GM21576 (cell line): ENCODE results near the gene AGBL4.

Experiments used
- ATAC-seq: cut with Tn5 transposase; IDR thresholded peaks from one replicate; pipeline ENCODE4 v1.9.1; 2021; ENCODE audit warnings: mild to moderate bottlenecking, moderate library complexity; ENCODE audit not compliant: unreplicated experiment

AGBL4 gene

GRCh38 chr1:49199564-49199963 is 824.2 kb downstream of the AGBL4 start:
- no peak for ATAC-seq

- no peak for ATAC-seq
Measured at GRCh38 chr1:49197081-49197480, 826.7 kb downstream of the AGBL4 start.

GRCh38 chr1:49190138-49190537 is 833.6 kb downstream of the AGBL4 start:
- ATAC-seq: no peak

- no peak for ATAC-seq
Measured at GRCh38 chr1:49187056-49187455, 836.7 kb downstream of the AGBL4 start.

GRCh38 chr1:49185450-49185980 is 838.2 kb downstream of the AGBL4 start:
- ATAC-seq: no peak

- ATAC-seq: no peak
Measured at GRCh38 chr1:49183489-49183888, 840.3 kb downstream of the AGBL4 start.

- ATAC-seq: no peak
Measured at GRCh38 chr1:49181033-49181432, 842.7 kb downstream of the AGBL4 start.

GRCh38 chr1:49171941-49172593 is 851.7 kb downstream of the AGBL4 start:
- ATAC-seq: no peak

- ATAC-seq: no peak
Measured at GRCh38 chr1:49166031-49166430, 857.7 kb downstream of the AGBL4 start.

GRCh38 chr1:49163031-49163430 is 860.7 kb downstream of the AGBL4 start:
- no peak for ATAC-seq

GRCh38 chr1:49160677-49161076 is 863.1 kb downstream of the AGBL4 start:
- no peak for ATAC-seq

- ATAC-seq: no peak
Measured at GRCh38 chr1:49136738-49137251, 887.0 kb downstream of the AGBL4 start.

- ATAC-seq: no peak
Measured at GRCh38 chr1:49125746-49126145, 898.0 kb downstream of the AGBL4 start.

GRCh38 chr1:49111931-49112330 is 911.8 kb downstream of the AGBL4 start:
- no peak for ATAC-seq

- ATAC-seq: no peak
Measured at GRCh38 chr1:49106445-49106844, 917.3 kb downstream of the AGBL4 start.

GRCh38 chr1:49104575-49104974 is 919.2 kb downstream of the AGBL4 start:
- ATAC-seq: no peak

- peak; percentile 51 for ATAC-seq
Measured at GRCh38 chr1:49102752-49103151, 921.0 kb downstream of the AGBL4 start.

GRCh38 chr1:49098866-49099265 is 924.9 kb downstream of the AGBL4 start:
- no peak for ATAC-seq

- no peak for ATAC-seq
Measured at GRCh38 chr1:49086327-49086726, 937.4 kb downstream of the AGBL4 start.

GRCh38 chr1:49085079-49085478 is 938.7 kb downstream of the AGBL4 start:
- ATAC-seq: no peak

- no peak for ATAC-seq
Measured at GRCh38 chr1:49060766-49061165, 963.0 kb downstream of the AGBL4 start.

- no peak for ATAC-seq
Measured at GRCh38 chr1:49059087-49059486, 964.7 kb downstream of the AGBL4 start.

- ATAC-seq: no peak
Measured at GRCh38 chr1:49052102-49052501, 971.7 kb downstream of the AGBL4 start.
